22Rv1 (cell line): ENCODE measurements around the gene LYPD3.

ENCODE experiments used
- H3K27ac ChIP-seq: fragments of 450-650 bp; 2 replicates; pipeline ENCODE4 v1.5.1; 2017
- ZFX ChIP-seq: fragments of 450-650 bp; IDR thresholded peaks from 2 replicates; pipeline ENCODE4 v1.6.1; 2017; ENCODE audit warnings: antibody characterized with exemption, borderline replicate concordance
- TF ChIP-seq, protein P1 (sequence below): fragments of 450-650 bp; IDR thresholded peaks from 2 replicates; pipeline ENCODE4 v1.5.1; 2017; ENCODE audit warnings: mild to moderate bottlenecking

The LYPD3 gene

DNA sequence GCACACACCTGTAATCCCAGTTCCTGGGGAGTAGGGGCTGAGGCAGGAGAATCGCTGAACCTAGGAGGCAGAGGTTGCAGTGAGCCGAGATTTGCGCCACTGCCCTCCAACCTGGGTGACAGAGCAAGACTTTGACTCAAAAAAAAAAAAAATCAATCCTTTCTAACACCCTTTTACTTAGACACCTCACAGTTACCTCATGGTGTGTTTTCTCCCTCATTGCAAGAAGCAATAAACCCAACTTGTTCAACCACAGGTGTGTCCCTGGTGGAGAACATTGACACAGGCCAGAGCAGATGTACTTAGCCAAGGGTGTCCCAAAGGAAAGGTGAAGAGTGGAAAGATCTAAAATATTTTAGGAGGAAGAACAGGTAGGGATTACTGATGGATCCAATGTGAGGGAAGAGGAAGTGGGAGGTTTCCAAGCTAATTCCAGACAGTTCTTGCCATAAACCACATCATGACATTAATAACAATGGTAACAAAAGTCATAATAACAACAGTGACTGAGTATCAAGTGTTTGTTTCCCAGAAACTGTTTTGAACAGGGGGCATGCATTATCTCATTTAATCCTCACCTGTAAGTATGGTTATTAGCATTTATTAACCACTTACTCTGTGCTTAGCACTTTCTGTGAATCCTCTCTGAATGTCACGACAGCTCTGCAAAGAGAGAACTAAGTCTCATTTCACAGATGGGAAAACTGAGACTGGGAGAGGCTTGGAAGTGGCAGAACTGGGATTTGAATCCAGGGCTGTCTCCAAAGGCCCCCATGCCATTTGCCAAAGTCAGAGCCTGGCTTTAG, 3.1 kb upstream of the LYPD3 start:
- TF ChIP-seq ZFX = no peak
- TF ChIP-seq, protein P1, sequence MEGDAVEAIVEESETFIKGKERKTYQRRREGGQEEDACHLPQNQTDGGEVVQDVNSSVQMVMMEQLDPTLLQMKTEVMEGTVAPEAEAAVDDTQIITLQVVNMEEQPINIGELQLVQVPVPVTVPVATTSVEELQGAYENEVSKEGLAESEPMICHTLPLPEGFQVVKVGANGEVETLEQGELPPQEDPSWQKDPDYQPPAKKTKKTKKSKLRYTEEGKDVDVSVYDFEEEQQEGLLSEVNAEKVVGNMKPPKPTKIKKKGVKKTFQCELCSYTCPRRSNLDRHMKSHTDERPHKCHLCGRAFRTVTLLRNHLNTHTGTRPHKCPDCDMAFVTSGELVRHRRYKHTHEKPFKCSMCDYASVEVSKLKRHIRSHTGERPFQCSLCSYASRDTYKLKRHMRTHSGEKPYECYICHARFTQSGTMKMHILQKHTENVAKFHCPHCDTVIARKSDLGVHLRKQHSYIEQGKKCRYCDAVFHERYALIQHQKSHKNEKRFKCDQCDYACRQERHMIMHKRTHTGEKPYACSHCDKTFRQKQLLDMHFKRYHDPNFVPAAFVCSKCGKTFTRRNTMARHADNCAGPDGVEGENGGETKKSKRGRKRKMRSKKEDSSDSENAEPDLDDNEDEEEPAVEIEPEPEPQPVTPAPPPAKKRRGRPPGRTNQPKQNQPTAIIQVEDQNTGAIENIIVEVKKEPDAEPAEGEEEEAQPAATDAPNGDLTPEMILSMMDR = no peak
- H3K27ac ChIP-seq = no peak overlapping the region

DNA sequence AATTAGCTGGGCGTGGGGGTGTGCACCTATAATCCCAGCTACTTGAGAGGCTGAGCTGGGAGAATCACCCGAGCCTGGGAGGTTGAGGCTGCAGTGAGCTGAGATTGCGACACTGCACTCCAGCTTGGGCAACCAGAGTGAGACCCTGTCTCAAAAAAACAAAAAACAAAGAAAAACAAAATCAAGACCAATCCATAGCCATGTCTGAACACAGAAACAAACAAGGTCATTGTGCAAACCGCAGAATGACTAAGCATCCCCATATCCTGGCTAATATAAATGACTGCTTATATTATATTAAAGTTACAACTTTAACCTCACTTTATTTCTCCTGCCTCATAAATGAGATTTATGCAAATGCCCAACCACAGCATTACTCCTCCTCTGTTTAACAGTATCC, 2.3 kb upstream of the LYPD3 start:
- TF ChIP-seq ZFX = no peak
- TF ChIP-seq, protein P1 = no peak
- no peak overlapping the region for H3K27ac ChIP-seq

DNA sequence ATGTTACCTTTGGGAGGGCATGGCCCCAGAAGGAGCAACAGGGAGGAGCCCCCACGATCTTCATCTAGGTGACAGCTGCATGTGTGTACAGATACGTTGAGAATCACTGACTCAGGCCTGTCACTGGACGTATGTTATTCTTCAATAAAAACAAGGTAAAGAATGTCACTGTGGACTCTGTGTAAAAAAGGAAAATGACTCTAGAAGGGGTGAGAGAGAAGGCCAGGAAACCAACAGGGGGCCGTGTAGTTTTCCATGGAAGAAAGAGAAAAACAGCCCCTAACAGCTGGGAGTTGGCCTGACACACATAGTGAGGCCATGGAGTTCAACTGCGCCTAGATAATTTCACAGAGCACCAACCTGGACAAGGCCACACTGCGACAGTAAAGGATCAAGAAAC, 1.9 kb upstream of the LYPD3 start:
- TF ChIP-seq, protein P1 = no peak
- TF ChIP-seq ZFX = no peak
- H3K27ac ChIP-seq = no peak overlapping the region

DNA sequence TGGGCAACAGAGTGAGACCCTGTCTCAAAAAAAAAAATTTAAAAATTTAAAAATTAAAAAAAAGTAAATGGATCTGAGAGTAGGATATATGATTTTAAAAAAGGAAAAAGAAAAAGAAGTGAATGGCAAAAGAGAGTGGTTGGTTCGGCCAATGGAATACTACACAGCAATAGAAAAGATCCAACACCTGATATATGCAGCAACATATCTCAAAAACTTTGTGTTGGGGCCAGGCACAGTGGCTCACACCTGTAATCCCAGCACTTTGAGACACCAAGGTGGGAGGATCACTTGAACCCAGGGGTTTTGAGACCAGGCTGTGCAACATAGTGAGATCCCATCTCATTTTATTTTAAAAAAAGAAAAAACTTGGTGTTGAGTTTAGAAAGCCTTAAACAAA, 1.4 kb upstream of the LYPD3 start:
- TF ChIP-seq ZFX = no peak
- TF ChIP-seq, protein P1 = no peak
- H3K27ac ChIP-seq = no peak overlapping the region

DNA sequence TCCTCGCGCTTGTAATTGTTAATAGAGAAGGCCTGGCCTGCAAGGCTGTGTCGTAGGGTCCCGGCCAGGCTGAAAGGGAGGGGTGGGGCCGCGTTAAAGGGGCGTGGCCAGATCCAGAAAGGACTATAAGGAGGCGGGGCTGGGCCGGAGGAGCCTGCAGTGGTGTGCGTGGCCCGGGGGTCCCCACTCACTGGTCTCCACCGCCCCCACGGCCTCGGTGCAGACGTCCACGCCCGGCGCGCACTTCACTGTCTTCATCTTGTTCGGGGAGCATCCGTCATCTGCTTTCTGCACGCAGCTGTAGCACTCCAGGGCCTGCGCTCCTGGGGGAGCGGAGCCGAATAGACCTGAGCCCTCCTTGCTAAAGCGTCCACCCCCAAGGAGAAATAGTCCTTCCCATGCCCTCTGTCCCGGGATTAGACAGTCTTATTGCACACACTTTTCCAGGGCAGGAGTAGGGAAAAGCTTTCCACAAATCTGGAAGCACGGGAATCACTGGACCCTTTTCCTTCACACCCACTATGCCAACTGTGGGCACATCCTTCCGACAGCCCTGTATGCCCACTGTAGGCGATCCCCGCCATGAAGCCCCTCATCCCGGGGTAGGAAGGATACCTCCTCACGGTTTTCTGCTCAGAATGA, 1.2 kb downstream of the LYPD3 start:
- peak overlapping the region; percentile 71 for H3K27ac ChIP-seq
- TF ChIP-seq, protein P1 = no peak
- TF ChIP-seq ZFX = no peak

DNA sequence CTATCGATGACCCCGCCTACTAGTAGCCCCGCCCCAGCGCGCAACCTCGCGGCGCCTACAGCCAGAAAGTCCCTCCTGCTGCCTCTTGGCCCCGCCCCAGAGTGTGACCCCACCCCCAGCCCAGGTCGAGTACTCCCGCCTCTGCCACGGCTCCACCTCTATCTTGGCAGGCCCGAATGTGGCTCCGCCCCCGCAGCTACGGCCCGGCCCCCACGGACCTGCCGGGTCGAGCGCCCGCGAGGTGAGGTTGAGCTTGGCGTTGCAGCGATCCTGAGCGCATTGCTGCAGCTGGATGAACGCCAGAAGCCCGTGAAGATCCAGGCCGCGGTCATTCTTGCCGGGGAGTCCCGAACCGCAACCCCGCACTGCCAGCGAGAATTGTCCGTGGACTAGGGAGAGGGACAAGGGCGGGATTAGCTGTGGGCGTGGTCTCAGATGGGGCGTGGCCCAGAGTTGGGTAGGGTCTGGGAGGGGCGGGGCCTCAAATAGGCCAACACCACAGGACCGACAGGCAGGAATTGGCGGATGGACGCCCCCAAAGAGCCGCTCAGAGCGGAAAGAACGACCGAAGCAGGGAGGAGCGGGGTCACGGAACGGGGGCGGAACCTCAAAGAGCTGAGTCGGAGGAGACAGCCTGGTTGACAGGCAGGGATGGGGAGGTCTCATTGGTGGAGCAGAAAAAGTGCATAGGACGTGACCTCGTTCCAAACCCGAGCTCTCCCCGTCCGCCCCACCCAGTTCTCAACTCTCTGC, 1.9 kb downstream of the LYPD3 start:
- TF ChIP-seq ZFX = no peak
- TF ChIP-seq, protein P1 = no peak
- H3K27ac ChIP-seq = peak overlapping the region; percentile 71
